ENCODE results near the gene MAPK11. TPM values are rescaled to one million over a fixed set of nuclear protein-coding genes. Genes with fewer than 3 reads are reported as not detected.

Gene MAPK11
- total and polyA plus RNA-seq, 5 experiments from 2014 or later: 0.13 to 1.2 (median 0.24) TPM

GRCh38 chr22:50299785-50300619 is 29.8 kb upstream of the MAPK11 start:
- Mint-ChIP-seq H3K36me3 (no peaks in the 10 kb centered on the region), H3K4me3 (no peak overlapping the region), H3K9me3 (peaks cover 0 to 1% (median 0%) of the 10 kb centered on the region in 9 donors), H3K27ac (no peak overlapping the region), H3K27me3 (peaks cover 0 to 37% (median 0%) of the 10 kb centered on the region in 5 donors), H3K4me1 (peaks cover 0 to 25% (median 7%) of the 10 kb centered on the region in 4 donors)
- DNase-seq: no peak
- POLR2A ChIA-PET: no interaction called here
- ATAC-seq: peak in 1 of 2 donors; percentile 42

- no peak for DNase-seq
- POLR2A ChIA-PET: no interaction called here
- H3K9me3 Mint-ChIP-seq: no peaks in the 10 kb centered on the region
- peak overlapping the region in 3 of 10 donors; percentile 2 to 34 (median 30) for H3K4me3 Mint-ChIP-seq
- peaks cover 0 to 20% (median 8%) of the 10 kb centered on the region in 4 donors for H3K4me1 Mint-ChIP-seq
- peaks cover 0 to 30% (median 0%) of the 10 kb centered on the region in 5 donors for H3K27me3 Mint-ChIP-seq
- no peaks in the 10 kb centered on the region for H3K36me3 Mint-ChIP-seq
- H3K27ac Mint-ChIP-seq: peak overlapping the region in 1 of 10 donors; percentile 34
- peak; percentile 22 to 48 for ATAC-seq
These were observed 29.0 kb upstream of the MAPK11 start for GRCh38 chr22:50298937-50299784.

- peaks cover 0 to 18% (median 9%) of the 10 kb centered on the region in 4 donors for H3K4me1 Mint-ChIP-seq
- DNase-seq (no peak), ATAC-seq (no peak)
- H3K4me3 Mint-ChIP-seq: no peak overlapping the region
- H3K27me3 Mint-ChIP-seq: peaks cover 0 to 28% (median 0%) of the 10 kb centered on the region in 5 donors
- POLR2A ChIA-PET: no interaction called here
- H3K36me3 Mint-ChIP-seq: no peaks in the 10 kb centered on the region
- no peak overlapping the region for H3K27ac Mint-ChIP-seq
- H3K9me3 Mint-ChIP-seq: no peaks in the 10 kb centered on the region
These were observed 28.1 kb upstream of the MAPK11 start for GRCh38 chr22:50298266-50298637.

GRCh38 chr22:50297510-50298265 is 27.5 kb upstream of the MAPK11 start:
- H3K4me3 Mint-ChIP-seq: no peak overlapping the region
- POLR2A ChIA-PET: interaction anchor here (1.6 kb wide), 1 partner anchor 9 kb away, joined by 8 read pairs; the partner anchor contains the start of gene PLXNB2
- no peaks in the 10 kb centered on the region for H3K9me3 Mint-ChIP-seq
- ATAC-seq (no peak), DNase-seq (no peak)
- peaks cover 0 to under 1% (median 0%) of the 10 kb centered on the region in 3 donors for H3K36me3 Mint-ChIP-seq
- peak overlapping the region in 3 of 10 donors; percentile 29 to 43 (median 41) for H3K27ac Mint-ChIP-seq
- peaks cover 4 to 17% (median 10%) of the 10 kb centered on the region in 4 donors for H3K4me1 Mint-ChIP-seq
- H3K27me3 Mint-ChIP-seq: peaks cover 0 to 28% (median 0%) of the 10 kb centered on the region in 5 donors

GRCh38 chr22:50296658-50297490 is 26.7 kb upstream of the MAPK11 start:
- Mint-ChIP-seq H3K27ac (peak overlapping the region in 1 of 10 donors; percentile 56), H3K4me3 (no peak overlapping the region), H3K36me3 (peaks cover 0 to 2% (median 0%) of the 10 kb centered on the region in 3 donors), H3K4me1 (peaks cover 8 to 25% (median 17%) of the 10 kb centered on the region in 4 donors), H3K9me3 (no peaks in the 10 kb centered on the region), H3K27me3 (peaks cover 0 to 33% (median 0%) of the 10 kb centered on the region in 5 donors)
- POLR2A ChIA-PET: interaction anchor here (1.6 kb wide), 1 partner anchor 10 kb away, joined by 8 read pairs; the partner anchor contains the start of gene PLXNB2
- ATAC-seq (no peak), DNase-seq (no peak)

GRCh38 chr22:50294319-50294656 is 24.1 kb upstream of the MAPK11 start:
- H3K36me3 Mint-ChIP-seq: peaks cover 0 to 2% (median 0%) of the 10 kb centered on the region in 3 donors
- DNase-seq (no peak), ATAC-seq (no peak)
- H3K27ac Mint-ChIP-seq: peak overlapping the region in 5 of 10 donors; percentile 6 to 66 (median 37)
- peaks cover 0 to 35% (median 0%) of the 10 kb centered on the region in 5 donors for H3K27me3 Mint-ChIP-seq
- POLR2A ChIA-PET: interaction anchor here (0.6 to 3.9 kb wide), 5 partner anchors 9 to 81 kb away, joined by 3 to 19 read pairs (median 4); partner anchors contain the start of gene PLXNB2
- no peaks in the 10 kb centered on the region for H3K9me3 Mint-ChIP-seq
- peaks cover 11 to 29% (median 20%) of the 10 kb centered on the region in 4 donors for H3K4me1 Mint-ChIP-seq
- peak overlapping the region in 9 of 10 donors; percentile 39 to 82 (median 50) for H3K4me3 Mint-ChIP-seq

- Mint-ChIP-seq H3K4me1 (peaks cover 11 to 23% (median 19%) of the 10 kb centered on the region in 4 donors), H3K4me3 (peak overlapping the region; percentile 25 to 82 (median 60)), H3K27ac (peak overlapping the region in 6 of 10 donors; percentile 6 to 66 (median 33)), H3K9me3 (no peaks in the 10 kb centered on the region), H3K36me3 (peaks cover 0 to 2% (median 0%) of the 10 kb centered on the region in 3 donors), H3K27me3 (peaks cover 0 to 31% (median 0%) of the 10 kb centered on the region in 5 donors)
- POLR2A ChIA-PET: interaction anchor here (1.0 to 3.9 kb wide), 8 partner anchors 10 to 49 kb away, joined by 3 to 19 read pairs (median 4); partner anchors contain the start of gene PLXNB2
- ATAC-seq: peak; percentile 60 to 63
- DNase-seq: peak in 5 of 10 donors; percentile 17 to 37 (median 33)
These were observed 23.5 kb upstream of the MAPK11 start for GRCh38 chr22:50293441-50294318.

GRCh38 chr22:50292643-50293440 is 22.7 kb upstream of the MAPK11 start:
- POLR2A ChIA-PET: interaction anchor here (0.5 to 3.9 kb wide), 9 partner anchors 11 to 465 kb away, joined by 3 to 19 read pairs (median 4); partner anchors contain the start of gene PLXNB2
- Mint-ChIP-seq H3K27me3 (peaks cover 0 to 24% (median 0%) of the 10 kb centered on the region in 5 donors), H3K9me3 (no peaks in the 10 kb centered on the region), H3K27ac (peak overlapping the region in 9 of 10 donors; percentile 13 to 95 (median 73)), H3K4me1 (peaks cover 11 to 23% (median 18%) of the 10 kb centered on the region in 4 donors), H3K4me3 (peak overlapping the region; percentile 68 to 95 (median 84)), H3K36me3 (peaks cover 0 to 8% (median 0%) of the 10 kb centered on the region in 3 donors)
- DNase-seq (peak in 4 of 10 donors; percentile 22 to 47 (median 42)), ATAC-seq (peak; percentile 61 to 73)

- no peak for ATAC-seq
- Mint-ChIP-seq H3K4me1 (peaks cover 11 to 23% (median 17%) of the 10 kb centered on the region in 4 donors), H3K4me3 (no peak overlapping the region), H3K27me3 (peaks cover 0 to 17% (median 0%) of the 10 kb centered on the region in 5 donors), H3K9me3 (no peaks in the 10 kb centered on the region), H3K27ac (no peak overlapping the region), H3K36me3 (peaks cover 0 to 8% (median 0%) of the 10 kb centered on the region in 3 donors)
- no peak for DNase-seq
- POLR2A ChIA-PET: no interaction called here
These were observed 19.9 kb upstream of the MAPK11 start for GRCh38 chr22:50289942-50290630.

Data from naive thymus-derived CD8-positive, alpha-beta T cell (primary cell).